Adrenal gland (tissue), 5 donors: ENCODE data around the gene RABGAP1L.

Experiments used
- CTCF ChIP-seq, 6 experiments: fragments of 450-650 bp in 4 of 6; fragments of 200-600 bp in 2 of 6; sonication (generic) in 1 of 6; IDR thresholded peaks; 1 replicate in 5 of 6; 2 replicates in 1 of 6; pipeline versions ENCODE4 v1.5.1 to v1.8.0; 2016 to 2021; ENCODE audit warnings: antibody characterized with exemption in 6 of 6, mild to moderate bottlenecking in 2 of 6, moderate library complexity in 1 of 6
- POLR2A ChIP-seq, 2 donors: fragments of 450-650 bp; IDR thresholded peaks; one replicate each; pipeline ENCODE4 v1.6.1; 2017; ENCODE audit warnings: antibody characterized with exemption in 2 of 2, mild to moderate bottlenecking in 2 of 2, moderate library complexity in 1 of 2
- donor health status: DM: no; HTN: no; CAD: no.

DNA sequence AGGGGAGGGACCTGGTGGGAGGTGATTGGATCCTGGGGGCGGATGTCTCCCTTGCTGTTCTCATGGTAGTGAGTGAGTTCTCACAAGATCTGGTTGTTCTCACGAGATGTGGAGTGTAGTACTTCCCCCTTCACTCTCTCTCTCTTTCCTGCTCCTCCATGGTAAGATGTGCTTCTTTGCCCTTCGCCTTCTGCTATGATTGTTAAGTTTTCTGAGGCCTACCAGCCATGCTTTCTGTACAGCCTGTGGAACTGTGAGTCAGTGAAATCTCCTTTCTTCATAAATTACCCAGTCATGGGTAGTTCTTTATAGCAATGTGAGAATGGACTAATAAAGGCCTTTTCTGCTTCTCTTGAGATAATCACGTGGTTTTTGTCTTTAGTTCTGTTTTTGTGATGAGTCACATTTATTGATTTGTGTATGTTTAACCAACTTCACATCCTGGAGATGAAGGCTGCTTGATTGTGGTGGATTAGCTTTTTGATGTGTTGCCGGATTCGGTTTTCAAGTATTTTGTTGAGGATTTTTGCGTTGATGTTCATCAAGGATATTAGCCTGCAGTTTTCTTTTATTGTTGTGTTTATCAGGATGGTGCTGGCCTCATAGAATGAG lies 45.5 kb downstream of the RABGAP1L start:
- TF ChIP-seq CTCF (IDR thresholded peaks at IDR 0.05) (no peak), POLR2A (IDR thresholded peaks at IDR 0.05) (no peak)
